HG02840 (cell line): ENCODE measurements around the gene ADAMTS7.
"Not testable (repeated sequence)": the region's sequence is repeated elsewhere in the genome, so short reads cannot be mapped to it uniquely, and the experiment has no call there.

ENCODE experiments used
- ATAC-seq: cut with Tn5 transposase; IDR thresholded peaks from one replicate; pipeline ENCODE4 v1.9.1; 2021; ENCODE audit warnings: mild to moderate bottlenecking, moderate library complexity, moderate number of reproducible peaks; ENCODE audit not compliant: unreplicated experiment, low FRiP score

Gene ADAMTS7

GRCh38 chr15:78728427-78728826 is 82.8 kb downstream of the ADAMTS7 start:
- ATAC-seq: not testable (repeated sequence)

- ATAC-seq: no peak
These were observed 83.7 kb downstream of the ADAMTS7 start for GRCh38 chr15:78727561-78727960.

DNA sequence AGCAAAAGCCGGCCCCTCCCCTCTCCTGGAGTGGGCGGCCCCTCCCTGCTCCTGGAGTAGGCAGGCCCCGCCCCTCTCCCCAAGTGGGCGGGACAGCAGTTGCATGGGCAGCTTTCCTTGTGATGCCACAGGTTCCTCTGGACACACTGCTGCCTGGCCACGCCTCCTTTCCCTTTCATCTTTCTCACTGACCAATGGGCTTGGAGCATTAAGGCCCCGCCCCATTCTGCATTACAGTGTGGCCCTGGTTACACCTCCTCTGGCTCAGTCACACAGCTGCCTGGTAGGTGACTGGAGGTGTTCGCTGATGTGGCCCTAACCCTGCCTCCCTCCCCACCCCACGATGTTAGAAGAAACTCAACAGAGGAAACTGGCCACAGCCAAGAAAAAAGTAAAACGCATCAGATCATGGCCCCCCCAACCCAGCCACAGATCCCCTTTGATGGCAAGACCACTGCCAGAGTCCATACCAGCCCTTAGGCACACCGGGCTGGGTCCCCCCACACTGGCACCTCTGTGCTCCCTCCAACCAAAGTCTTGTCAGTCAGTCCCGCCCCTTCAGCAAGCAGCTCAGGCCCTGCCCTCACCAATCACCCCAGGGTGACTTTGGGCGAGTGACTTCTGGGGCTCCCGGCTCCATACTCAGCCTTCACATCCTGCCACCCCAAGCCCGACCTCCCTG is 84.3 kb downstream of the ADAMTS7 start:
- no peak for ATAC-seq

DNA sequence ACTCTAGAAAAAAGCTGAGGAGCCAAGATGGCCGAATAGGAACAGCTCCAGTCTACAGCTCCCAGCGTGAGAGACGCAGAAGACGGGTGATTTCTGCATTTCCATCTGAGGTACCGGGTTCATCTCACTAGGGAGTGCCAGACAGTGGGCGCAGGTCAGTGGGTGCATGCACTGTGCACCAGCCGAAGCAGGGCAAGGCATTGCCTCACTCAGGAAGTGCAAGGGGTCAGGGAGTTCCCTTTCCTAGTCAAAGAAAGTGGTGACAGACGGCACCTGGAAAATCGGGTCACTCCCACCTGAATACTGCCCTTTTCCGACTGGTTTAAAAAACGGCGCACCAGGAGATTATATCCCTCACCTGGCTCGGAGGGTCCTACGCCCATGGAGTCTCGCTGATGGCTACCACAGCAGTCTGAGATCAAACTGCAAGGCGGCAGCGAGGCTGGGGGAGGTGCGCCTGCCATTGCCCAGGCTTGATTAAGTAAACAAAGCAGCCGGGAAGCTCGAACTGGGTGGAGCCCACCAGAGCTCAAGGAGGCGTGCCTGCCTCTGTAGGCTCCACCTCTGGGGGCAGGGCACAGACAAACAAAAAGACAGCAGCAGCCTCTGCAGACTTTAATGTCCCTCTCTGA is 91.3 kb downstream of the ADAMTS7 start:
- not testable (repeated sequence) for ATAC-seq

DNA sequence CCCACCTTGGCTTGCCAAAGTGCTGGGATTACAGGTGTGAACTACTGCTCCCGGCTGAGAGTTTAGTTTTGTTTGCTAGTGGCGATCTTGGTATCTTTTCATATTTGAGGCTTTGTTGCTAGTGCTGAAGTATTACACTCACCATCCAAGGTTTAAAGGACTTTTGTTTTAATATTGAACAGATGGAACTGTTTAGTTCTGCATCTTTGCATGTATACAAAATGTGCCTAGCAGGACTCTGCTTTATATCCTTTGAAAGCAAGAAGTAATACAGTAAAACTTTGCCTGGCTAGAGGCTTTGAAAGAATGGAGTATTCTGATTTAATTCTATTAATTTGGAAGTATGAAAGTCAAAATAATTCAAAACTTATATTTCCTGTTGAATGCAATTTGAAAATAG is 92.4 kb downstream of the ADAMTS7 start:
- ATAC-seq: no peak

GRCh38 chr15:78717956-78718656 is 93.2 kb downstream of the ADAMTS7 start:
- ATAC-seq: no peak

GRCh38 chr15:78716651-78717050 is 94.6 kb downstream of the ADAMTS7 start:
- ATAC-seq: no peak

DNA sequence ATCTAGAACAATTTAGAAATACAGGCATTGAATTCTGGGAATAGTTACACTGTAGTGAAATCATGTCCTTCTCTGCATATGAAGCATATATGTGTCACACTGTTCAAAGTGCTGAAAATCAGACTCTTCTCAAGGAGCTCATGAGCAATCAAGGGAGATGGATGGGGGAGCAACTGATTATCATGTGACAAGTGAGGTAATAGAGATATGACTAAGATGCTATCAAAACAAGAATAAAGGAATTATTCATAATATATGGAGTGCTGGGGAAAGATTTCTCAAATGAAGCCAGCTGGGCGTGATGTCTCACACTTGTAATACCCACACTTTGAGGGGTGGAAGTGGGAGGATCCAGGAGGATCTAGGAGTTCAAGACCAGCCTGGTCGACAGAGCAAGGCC is 95.3 kb downstream of the ADAMTS7 start:
- ATAC-seq: no peak

GRCh38 chr15:78715434-78715833 is 95.8 kb downstream of the ADAMTS7 start:
- no peak for ATAC-seq

DNA sequence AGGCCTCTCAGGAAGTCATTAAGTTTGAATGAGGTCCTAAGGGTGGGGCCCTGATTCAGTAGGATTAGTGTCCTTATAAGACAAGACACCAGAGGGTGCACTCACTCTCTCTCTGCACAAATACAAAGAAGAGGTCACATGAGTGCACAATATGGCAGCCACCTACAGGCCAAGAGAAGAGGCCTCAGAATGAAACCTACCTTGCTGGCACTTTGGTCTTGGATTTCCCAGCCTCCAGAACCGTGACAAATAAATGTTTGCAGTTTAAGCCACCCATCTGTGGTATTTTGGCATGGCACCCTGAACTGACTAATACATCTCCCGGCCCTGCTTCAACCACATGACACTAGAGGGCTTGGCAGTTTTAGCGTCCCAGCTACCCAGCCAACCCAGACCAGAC is 96.4 kb downstream of the ADAMTS7 start:
- no peak for ATAC-seq

- no peak for ATAC-seq
These were observed 98.3 kb downstream of the ADAMTS7 start for GRCh38 chr15:78712797-78713515.

GRCh38 chr15:78711638-78712037 is 99.6 kb downstream of the ADAMTS7 start:
- no peak for ATAC-seq

DNA sequence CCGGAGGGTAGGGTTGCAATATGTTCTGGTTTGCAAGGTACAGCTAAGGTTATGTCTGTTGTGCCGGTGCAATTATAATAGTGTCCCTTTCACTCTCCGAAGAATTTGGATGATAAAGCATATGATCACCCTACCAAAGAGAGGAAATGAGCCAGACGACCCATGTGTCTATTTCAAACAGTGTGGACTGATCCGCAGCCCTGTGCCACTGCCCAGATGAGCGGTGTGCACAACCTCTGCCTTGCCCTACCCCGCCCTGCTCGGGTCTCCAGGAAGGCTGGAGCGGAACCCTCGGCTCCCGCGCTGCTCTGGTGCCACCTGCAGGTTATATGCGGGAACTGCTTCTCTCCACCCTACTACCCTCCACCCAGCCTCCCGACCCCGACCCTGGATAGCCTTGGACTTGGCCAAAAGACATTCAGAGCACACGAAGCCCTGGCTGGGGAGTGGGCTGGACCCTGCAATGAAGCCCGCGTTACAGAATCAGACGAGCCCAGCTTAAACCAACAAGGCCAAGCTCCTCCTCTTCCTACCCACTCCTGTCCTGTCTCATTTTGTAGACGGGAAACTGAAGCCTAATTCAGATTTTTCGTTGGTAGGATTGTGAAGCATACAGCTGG is 101.9 kb downstream of the ADAMTS7 start:
- ATAC-seq: no peak
